ENCODE results near the gene TMEM18.

GRCh38 chr2:694174-694573, 17.0 kb upstream of the TMEM18 start:
- TF ChIP-seq CTCF (IDR thresholded peaks at IDR 0.05) (no peak), POLR2A (IDR thresholded peaks at IDR 0.05) (no peak), POLR2AphosphoS5 (IDR thresholded peaks at IDR 0.05) (no peak)
